Iris pigment epithelial cell (primary cell): ENCODE measurements around the gene CD8B.

Experiments
- DNase-seq: peaks from one replicate; pipeline ENCODE4 v3.0.0-alpha.2; 2011; ENCODE audit warnings: low read depth

Gene CD8B

GRCh38 chr2:86768189-86768949, 93.3 kb downstream of the CD8B start:
- DNase-seq: no peak
